Measurements from ENCODE around the gene CYFIP1.

- TF ChIP-seq YY1 (IDR thresholded peaks at IDR 0.05; ENCODE audit: insufficient read depth, insufficient replicate concordance, low read depth, low read length) (no peak), DNMT3B (CRISPR knock-in tag; conservative IDR thresholded peaks at IDR 0.05) (no peak), TEF (CRISPR knock-in tag; IDR thresholded peaks at IDR 0.05) (no peak), ZFP36 (IDR thresholded peaks at IDR 0.05; ENCODE audit: borderline replicate concordance, low read depth, low read length, partially characterized antibody) (no peak), ZBTB26 (CRISPR knock-in tag; IDR thresholded peaks at IDR 0.05; ENCODE audit: borderline replicate concordance) (no peak), JUND (CRISPR knock-in tag; IDR thresholded peaks at IDR 0.05) (no peak), ZZZ3 (CRISPR knock-in tag; IDR thresholded peaks at IDR 0.05; ENCODE audit: borderline replicate concordance) (no peak), ATF4 (CRISPR knock-in tag; IDR thresholded peaks at IDR 0.05) (no peak), BCLAF1 (IDR thresholded peaks at IDR 0.05) (no peak), ZNF879 (CRISPR knock-in tag; IDR thresholded peaks at IDR 0.05) (no peak), NR2F2 (IDR thresholded peaks at IDR 0.05; ENCODE audit: borderline replicate concordance, low read depth) (no peak), FOXO4 (CRISPR knock-in tag; conservative IDR thresholded peaks at IDR 0.05) (no peak)
Measured at GRCh38 chr15:22908830-22909229, 71.3 kb downstream of the CYFIP1 start.
